A549 (cell line): ENCODE data around the gene ACAP1. TPM values are rescaled to one million over a fixed set of nuclear protein-coding genes. Genes with fewer than 3 reads are reported as not detected.

Experiments used
- ATAC-seq, 2 experiments: fragments of 200-7000 bp in 1 of 2; fragments of >200 bp in 1 of 2; cut with Nextera tagmentation in 1 of 2; cut with Tn5 transposase in 1 of 2; 3 replicates each; pipeline versions ENCODE4 v1.8.0 to v1.9.1; 2018 to 2020; ENCODE audit warnings: mild to moderate bottlenecking in 1 of 2, moderate library complexity in 1 of 2
- CTCF ChIA-PET: fragments of 300-600 bp; sonication (Branson Sonifier 250); formaldehyde crosslinking; extraction: SDS; loops from one replicate; lab custom pipeline; 2021; ENCODE audit warnings: antibody characterized with exemption, inconsistent platforms; lab: Yijun Ruan, JAX
- POLR2A ChIA-PET: fragments of 350-600 bp; formaldehyde crosslinking; extraction: SDS; loops from one replicate; lab custom pipeline; 2021; ENCODE audit warnings: antibody characterized with exemption, inconsistent platforms; lab: Yijun Ruan, JAX
- DNase-seq, 2 experiments: peaks; one replicate each; pipeline versions ENCODE4 v3.0.0 to v3.0.0-alpha.2; 2011 to 2016; ENCODE audit warnings: low read depth in 1 of 2, low spot score in 1 of 2
- FAIRE-seq: peaks from 2 replicates; lab custom pipeline; 2011; peaks lifted over from hg19 to GRCh38; lab: Jason Lieb, UNC
- H3K27ac ChIP-seq, 2 experiments: fragments of >200 bp; sonication (Bioruptor Twin); formaldehyde crosslinking; 3 replicates each; pipeline ENCODE4 v1.5.1; 2016 to 2017
- H3K4me1 ChIP-seq: fragments of >200 bp; sonication (Bioruptor Twin); formaldehyde crosslinking; 3 replicates; pipeline ENCODE4 v1.6.1; 2016
- H3K4me2 ChIP-seq: fragments of >200 bp; sonication (Bioruptor Twin); formaldehyde crosslinking; 3 replicates; pipeline ENCODE4 v1.6.1; 2016
- H3K4me3 ChIP-seq: fragments of >200 bp; sonication (Bioruptor Twin); formaldehyde crosslinking; 3 replicates; pipeline ENCODE4 v1.5.1; 2016
- H3K9me3 ChIP-seq: fragments of >200 bp; sonication (Bioruptor Twin); formaldehyde crosslinking; 3 replicates; pipeline ENCODE4 v1.6.1; 2016
- ATOH8 ChIP-seq: fragments of 250-450 bp; sonication (Bioruptor Pico); IDR thresholded peaks from 2 replicates; pipeline ENCODE4 v1.5.0; 2020; ENCODE audit warnings: low read depth, mild to moderate bottlenecking, moderate library complexity
- BHLHE40 ChIP-seq: IDR thresholded peaks from 2 replicates; pipeline ENCODE4 v1.6.1; 2012; ENCODE audit warnings: low read depth, low read length, inconsistent platforms
- CEBPB ChIP-seq, 2 experiments: fragments of >200 bp in 1 of 2; sonication (Bioruptor Twin) in 1 of 2; formaldehyde crosslinking in 1 of 2; IDR thresholded peaks; 2 replicates each; pipeline ENCODE4 v1.6.1; 2012 to 2016
- CHD4 ChIP-seq: fragments of 200-600 bp; sonication (generic); IDR thresholded peaks from 2 replicates; pipeline ENCODE4 v1.6.1; 2016; ENCODE audit warnings: antibody characterized with exemption, mild to moderate bottlenecking, borderline replicate concordance
- E2F6 ChIP-seq: IDR thresholded peaks from 2 replicates; pipeline ENCODE4 v1.6.1; 2012; ENCODE audit warnings: low read depth, borderline replicate concordance
- EHF ChIP-seq: fragments of 250-450 bp; sonication (Bioruptor Pico); IDR thresholded peaks from 2 replicates; pipeline ENCODE4 v1.5.0; 2020; ENCODE audit warnings: mild to moderate bottlenecking
- ESRRA ChIP-seq: fragments of 150-350 bp; IDR thresholded peaks from 2 replicates; pipeline ENCODE4 v1.6.1; 2014; ENCODE audit warnings: mild to moderate bottlenecking, low read length, borderline replicate concordance
- FOSB ChIP-seq: fragments of 250-450 bp; sonication (Bioruptor Pico); IDR thresholded peaks from 2 replicates; pipeline ENCODE4 v1.5.0; 2020; ENCODE audit warnings: mild to moderate bottlenecking, moderate library complexity
- FOSL2 ChIP-seq, 2 experiments: fragments of 450-650 bp in 1 of 2; fragments of >200 bp in 1 of 2; sonication (Bioruptor Twin) in 1 of 2; formaldehyde crosslinking; IDR thresholded peaks; 2 replicates each; pipeline versions ENCODE4 v1.5.0 to v1.6.1; 2016 to 2020; ENCODE audit warnings: mild to moderate bottlenecking in 1 of 2, moderate library complexity in 1 of 2
- HOXB13 ChIP-seq: fragments of 250-450 bp; sonication (Bioruptor Pico); IDR thresholded peaks from 2 replicates; pipeline ENCODE4 v1.5.0; 2020; ENCODE audit warnings: low read depth, mild to moderate bottlenecking, moderate library complexity
- HOXB5 ChIP-seq: fragments of 250-450 bp; sonication (Bioruptor Pico); IDR thresholded peaks from 2 replicates; pipeline ENCODE4 v1.5.0; 2020; ENCODE audit warnings: mild to moderate bottlenecking, moderate library complexity
- JUN ChIP-seq, 2 experiments: fragments of >200 bp; sonication (Bioruptor Twin); formaldehyde crosslinking; IDR thresholded peaks; 2 replicates in 1 of 2; 3 replicates in 1 of 2; pipeline ENCODE4 v1.6.1; 2016 to 2017
- JUNB ChIP-seq: fragments of >200 bp; sonication (Bioruptor Twin); formaldehyde crosslinking; IDR thresholded peaks from 2 replicates; pipeline ENCODE4 v1.6.1; 2016
- MAZ ChIP-seq: fragments of 150-350 bp; IDR thresholded peaks from 2 replicates; pipeline ENCODE4 v1.6.1; 2014; ENCODE audit warnings: antibody characterized with exemption, low read depth, low read length, borderline replicate concordance
- NFE2L2 ChIP-seq: fragments of 150-350 bp; conservative IDR thresholded peaks from 2 replicates; pipeline ENCODE4 v1.6.1; 2014; ENCODE audit warnings: low read length
- NPAS2 ChIP-seq: fragments of 250-450 bp; sonication (Bioruptor Pico); IDR thresholded peaks from 2 replicates; pipeline ENCODE4 v1.8.0; 2022; ENCODE audit warnings: mild to moderate bottlenecking, moderate library complexity, borderline replicate concordance
- NR3C1 ChIP-seq: fragments of >200 bp; sonication (Bioruptor Twin); formaldehyde crosslinking; IDR thresholded peaks from 3 replicates; pipeline ENCODE4 v1.6.1; 2017
- PBX3 ChIP-seq: IDR thresholded peaks from 2 replicates; pipeline ENCODE4 v1.6.1; 2012
- POLR2A ChIP-seq: IDR thresholded peaks from 2 replicates; pipeline ENCODE4 v1.6.1; 2012; ENCODE audit warnings: mild to moderate bottlenecking, low read length
- RAD21 ChIP-seq, 2 experiments: fragments of >200 bp in 1 of 2; sonication (Bioruptor Twin) in 1 of 2; formaldehyde crosslinking in 1 of 2; IDR thresholded peaks in 1 of 2; conservative IDR thresholded peaks in 1 of 2; 2 replicates in 1 of 2; 3 replicates in 1 of 2; pipeline ENCODE4 v1.6.1; 2012 to 2018; ENCODE audit warnings: inconsistent platforms in 1 of 2
- RARB ChIP-seq: fragments of 250-450 bp; sonication (Bioruptor Pico); IDR thresholded peaks from 2 replicates; pipeline ENCODE4 v1.8.0; 2021; ENCODE audit warnings: mild to moderate bottlenecking, moderate library complexity
- RNF2 ChIP-seq: fragments of 200-600 bp; sonication (generic); IDR thresholded peaks from 2 replicates; pipeline ENCODE4 v1.6.1; 2016; ENCODE audit warnings: low read depth, mild to moderate bottlenecking, antibody characterized with exemption, moderate library complexity, borderline replicate concordance
- ZSCAN20 ChIP-seq: fragments of 250-450 bp; sonication (Bioruptor Pico); IDR thresholded peaks from 2 replicates; pipeline ENCODE4 v1.8.0; 2022; ENCODE audit warnings: mild to moderate bottlenecking, moderate library complexity
- WGBS: methylation state at CpG from one replicate; pipeline ENCODE4 v1.1.6; 2017; ENCODE audit errors: missing lambda C conversion rate; 5-methylcytosine and 5-hydroxymethylcytosine counted together
- polyA plus RNA-seq, 4 experiments: library from polyadenylated mRNA; depleted of rRNA in 3 of 4; stranded (reverse); fragments of >200 nt; fragmentation: RNase III in 1 of 4; extraction: RNeasy Plus Mini Kit Qiagen cat#74134 plus additional on column Dnase treatment in 1 of 4; gene quantifications; 2 replicates in 3 of 4; 3 replicates in 1 of 4; pipeline ENCODE4 v1.2.3, GENCODE V29; 2011 to 2017
- TF ChIP-seq, protein P1 (sequence below): fragments of 250-450 bp; sonication (Bioruptor Pico); IDR thresholded peaks from 2 replicates; pipeline ENCODE4 v1.5.0; 2021; ENCODE audit warnings: mild to moderate bottlenecking, moderate library complexity, borderline replicate concordance
- TF ChIP-seq, protein P2 (sequence below): fragments of >200 bp; sonication (Bioruptor Twin); formaldehyde crosslinking; IDR thresholded peaks from 3 replicates; pipeline ENCODE4 v1.6.1; 2016
- TF ChIP-seq, protein P3 (sequence below): fragments of 150-350 bp; IDR thresholded peaks from 2 replicates; pipeline ENCODE4 v1.6.1; 2014; ENCODE audit warnings: low read depth, mild to moderate bottlenecking, low read length

ACAP1 gene
- polyA plus RNA-seq, 2 of the 4 experiments (the other 2 are of a cell fraction), result 0.41 to 1.3 TPM

DNA sequence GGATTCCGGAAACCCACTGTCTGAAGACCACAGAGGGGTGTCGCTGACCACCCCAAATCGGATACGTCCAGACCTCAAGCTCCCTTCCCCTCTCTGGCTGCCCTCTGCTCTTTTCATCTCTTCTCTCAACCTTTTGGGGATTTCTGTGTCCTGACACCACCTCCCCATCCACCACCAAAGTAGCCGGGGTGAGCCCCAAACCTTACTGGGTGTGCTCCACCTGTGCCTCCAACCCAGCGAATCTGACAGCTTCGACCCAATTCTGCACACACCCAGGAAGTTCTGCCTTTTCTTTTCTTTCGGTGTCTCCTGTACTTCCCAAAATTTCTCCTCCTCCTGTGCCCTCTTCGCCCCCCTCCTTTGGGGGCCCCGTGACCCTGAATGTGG, 16.2 kb downstream of the ACAP1 start:
- FAIRE-seq (no peak), ATAC-seq (no peak), DNase-seq (no peak)
- WGBS, result 46% methylated on average over 10 of the region's 10 CpGs
- peaks cover 52% of the 10 kb centered on the region for H3K4me1 ChIP-seq
- H3K9me3 ChIP-seq, result no peaks in the 10 kb centered on the region
- peak overlapping the region; percentile 92 to 96 for H3K27ac ChIP-seq
- ChIA-PET CTCF (interaction anchor here (0.6 to 6.6 kb wide), 18 partner anchors 9 to 208 kb away, joined by 3 to 232 read pairs (median 6); partner anchors contain the start of genes ACAP1, FGF11, PLSCR3 and SENP3), POLR2A (interaction anchor here (1.3 to 3.9 kb wide), 3 partner anchors 42 to 51 kb away, joined by 3 to 25 read pairs (median 4); partner anchors contain the start of genes PLSCR3 and TMEM256)
- peak overlapping the region; percentile 70 for H3K4me3 ChIP-seq
- TF ChIP-seq NR3C1, result no peak
- TF ChIP-seq PBX3, result no peak
- TF ChIP-seq, protein P1, sequence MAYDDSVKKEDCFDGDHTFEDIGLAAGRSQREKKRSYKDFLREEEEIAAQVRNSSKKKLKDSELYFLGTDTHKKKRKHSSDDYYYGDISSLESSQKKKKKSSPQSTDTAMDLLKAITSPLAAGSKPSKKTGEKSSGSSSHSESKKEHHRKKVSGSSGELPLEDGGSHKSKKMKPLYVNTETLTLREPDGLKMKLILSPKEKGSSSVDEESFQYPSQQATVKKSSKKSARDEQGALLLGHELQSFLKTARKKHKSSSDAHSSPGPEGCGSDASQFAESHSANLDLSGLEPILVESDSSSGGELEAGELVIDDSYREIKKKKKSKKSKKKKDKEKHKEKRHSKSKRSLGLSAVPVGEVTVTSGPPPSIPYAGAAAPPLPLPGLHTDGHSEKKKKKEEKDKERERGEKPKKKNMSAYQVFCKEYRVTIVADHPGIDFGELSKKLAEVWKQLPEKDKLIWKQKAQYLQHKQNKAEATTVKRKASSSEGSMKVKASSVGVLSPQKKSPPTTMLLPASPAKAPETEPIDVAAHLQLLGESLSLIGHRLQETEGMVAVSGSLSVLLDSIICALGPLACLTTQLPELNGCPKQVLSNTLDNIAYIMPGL (CRISPR knock-in tag), result no peak
- no peak for TF ChIP-seq CHD4
- no peak for TF ChIP-seq RARB (CRISPR knock-in tag)
- no peak for TF ChIP-seq HOXB5 (CRISPR knock-in tag)
- no peak for TF ChIP-seq RNF2
- no peak for TF ChIP-seq RAD21 (conservative IDR thresholded peaks at IDR 0.05 in 1 of 2, IDR thresholded peaks at IDR 0.05 in 1 of 2)
- TF ChIP-seq HOXB13 (CRISPR knock-in tag), result no peak
- no peak for TF ChIP-seq JUN (IDR thresholded peaks at IDR 0.05)
- no peak for TF ChIP-seq NFE2L2
- peak overlapping the region; percentile 90 for H3K4me2 ChIP-seq

- Histone ChIP-seq H3K4me2 (peak overlapping the region; percentile 90), H3K27ac (peak overlapping the region; percentile 92 to 96; a peak in 4 of 6 replicates), H3K4me3 (peak overlapping the region; percentile 70), H3K9me3 (no peaks in the 10 kb centered on the region), H3K4me1 (peaks cover 52% of the 10 kb centered on the region)
- TF ChIP-seq, protein P2, sequence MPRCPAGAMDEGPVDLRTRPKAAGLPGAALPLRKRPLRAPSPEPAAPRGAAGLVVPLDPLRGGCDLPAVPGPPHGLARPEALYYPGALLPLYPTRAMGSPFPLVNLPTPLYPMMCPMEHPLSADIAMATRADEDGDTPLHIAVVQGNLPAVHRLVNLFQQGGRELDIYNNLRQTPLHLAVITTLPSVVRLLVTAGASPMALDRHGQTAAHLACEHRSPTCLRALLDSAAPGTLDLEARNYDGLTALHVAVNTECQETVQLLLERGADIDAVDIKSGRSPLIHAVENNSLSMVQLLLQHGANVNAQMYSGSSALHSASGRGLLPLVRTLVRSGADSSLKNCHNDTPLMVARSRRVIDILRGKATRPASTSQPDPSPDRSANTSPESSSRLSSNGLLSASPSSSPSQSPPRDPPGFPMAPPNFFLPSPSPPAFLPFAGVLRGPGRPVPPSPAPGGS, result no peak
- no peak for TF ChIP-seq MAZ
- TF ChIP-seq FOSL2 (IDR thresholded peaks at IDR 0.05), result no peak
- no peak for TF ChIP-seq FOSL2 (CRISPR knock-in tag; IDR thresholded peaks at IDR 0.05)
- TF ChIP-seq NPAS2 (CRISPR knock-in tag), result no peak
- TF ChIP-seq BHLHE40, result no peak
- no peak for TF ChIP-seq CEBPB (IDR thresholded peaks at IDR 0.05)
- no peak for TF ChIP-seq RAD21 (conservative IDR thresholded peaks at IDR 0.05 in 1 of 2, IDR thresholded peaks at IDR 0.05 in 1 of 2)
- TF ChIP-seq, protein P3, sequence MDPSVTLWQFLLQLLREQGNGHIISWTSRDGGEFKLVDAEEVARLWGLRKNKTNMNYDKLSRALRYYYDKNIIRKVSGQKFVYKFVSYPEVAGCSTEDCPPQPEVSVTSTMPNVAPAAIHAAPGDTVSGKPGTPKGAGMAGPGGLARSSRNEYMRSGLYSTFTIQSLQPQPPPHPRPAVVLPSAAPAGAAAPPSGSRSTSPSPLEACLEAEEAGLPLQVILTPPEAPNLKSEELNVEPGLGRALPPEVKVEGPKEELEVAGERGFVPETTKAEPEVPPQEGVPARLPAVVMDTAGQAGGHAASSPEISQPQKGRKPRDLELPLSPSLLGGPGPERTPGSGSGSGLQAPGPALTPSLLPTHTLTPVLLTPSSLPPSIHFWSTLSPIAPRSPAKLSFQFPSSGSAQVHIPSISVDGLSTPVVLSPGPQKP, result no peak
- TF ChIP-seq ZSCAN20, result no peak
- no peak for TF ChIP-seq POLR2A
- TF ChIP-seq FOSB (CRISPR knock-in tag), result no peak
- TF ChIP-seq JUNB, result no peak
- no peak for TF ChIP-seq E2F6
- no peak for TF ChIP-seq ESRRA
- no peak for TF ChIP-seq JUN (IDR thresholded peaks at IDR 0.05)
- no peak for TF ChIP-seq EHF (CRISPR knock-in tag)
- TF ChIP-seq ATOH8 (CRISPR knock-in tag), result no peak
- FAIRE-seq, result no peak
- ChIA-PET POLR2A (interaction anchor here (0.8 to 3.9 kb wide), 2 partner anchors 45 to 50 kb away, joined by 3 to 25 read pairs; partner anchors contain the start of gene TMEM256), CTCF (interaction anchor here (0.6 to 6.6 kb wide), 25 partner anchors 9 to 261 kb away, joined by 3 to 232 read pairs (median 4); partner anchors contain the start of genes ACAP1, FGF11, FXR2 and PLSCR3)
- ATAC-seq, result no peak
- DNase-seq, result no peak
- WGBS, result 94% methylated on average over 37 of the region's 37 CpGs
Measured at GRCh38 chr17:7352910-7353635, 16.7 kb downstream of the ACAP1 start.
